Activated CD8-positive, alpha-beta memory T cell treated with anti-CD3 and anti-CD28 coated beads, Interleukin-2, amount 50 U/mL, for 1 hour (primary cell): ENCODE measurements around the gene MAGOH.

Experiments used
- DNase-seq: peaks from one replicate; pipeline ENCODE4 v3.0.0-alpha.2; 2020; ENCODE audit errors: extremely low read depth

MAGOH gene

DNA sequence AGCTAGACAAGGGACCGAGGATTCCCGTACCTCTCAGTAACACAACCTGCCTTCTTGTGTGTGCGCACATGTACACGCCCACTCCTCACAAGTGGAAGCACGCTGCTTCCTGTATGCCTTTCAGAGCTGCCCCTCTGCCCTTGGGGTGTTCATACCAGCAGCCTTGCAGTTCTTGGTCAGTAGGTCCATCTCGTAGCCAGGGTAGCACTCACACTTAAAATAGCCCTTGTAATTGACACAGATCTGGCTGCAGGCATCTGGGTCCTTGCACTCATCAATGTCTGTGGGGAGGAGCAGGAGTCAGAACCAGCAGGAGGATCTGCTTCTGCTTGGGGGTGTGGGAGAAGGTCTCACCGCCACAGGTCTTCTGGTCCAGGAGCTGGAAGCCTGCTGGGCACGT is 32.6 kb upstream of the MAGOH start:
- DNase-seq = no peak

DNA sequence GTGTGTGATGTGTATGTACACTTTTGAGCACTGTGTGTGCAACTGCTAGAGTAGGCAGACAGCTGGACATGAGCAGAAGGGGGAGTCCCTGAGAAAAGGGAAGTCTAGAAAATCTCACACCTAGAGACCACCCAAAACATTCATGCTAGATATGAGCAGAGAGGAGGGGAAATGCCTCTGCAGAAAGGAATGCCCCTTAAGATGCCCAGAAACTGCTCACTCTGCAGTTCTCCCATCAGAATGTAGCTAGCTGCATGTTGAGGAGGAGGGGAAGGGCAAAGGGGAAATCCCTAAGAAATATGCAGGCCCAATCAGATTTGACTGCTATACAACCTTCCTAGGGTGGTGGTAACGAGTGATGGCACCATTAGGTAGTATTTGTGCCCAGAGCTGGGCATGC is 31.8 kb upstream of the MAGOH start:
- DNase-seq = no peak

DNA sequence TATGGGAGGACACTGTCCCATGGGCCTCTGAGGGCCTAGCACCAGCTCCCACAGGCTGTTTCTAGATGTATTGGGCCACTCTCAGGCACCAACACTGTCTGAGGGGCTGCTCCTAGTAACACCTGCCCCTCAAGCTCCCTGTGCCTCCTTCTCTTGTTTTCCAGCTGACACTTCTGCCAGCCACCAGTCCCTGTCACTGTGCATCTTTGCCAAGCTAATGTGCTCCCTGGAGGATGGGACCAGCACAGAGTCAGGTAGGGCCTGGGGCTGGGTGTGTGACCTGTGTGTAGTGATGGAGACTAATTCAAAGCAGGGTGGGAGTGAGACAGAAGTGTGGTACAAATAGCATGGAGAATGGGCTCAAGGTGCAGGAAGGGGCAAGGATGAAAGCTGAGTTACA is 29.4 kb upstream of the MAGOH start:
- DNase-seq = no peak

DNA sequence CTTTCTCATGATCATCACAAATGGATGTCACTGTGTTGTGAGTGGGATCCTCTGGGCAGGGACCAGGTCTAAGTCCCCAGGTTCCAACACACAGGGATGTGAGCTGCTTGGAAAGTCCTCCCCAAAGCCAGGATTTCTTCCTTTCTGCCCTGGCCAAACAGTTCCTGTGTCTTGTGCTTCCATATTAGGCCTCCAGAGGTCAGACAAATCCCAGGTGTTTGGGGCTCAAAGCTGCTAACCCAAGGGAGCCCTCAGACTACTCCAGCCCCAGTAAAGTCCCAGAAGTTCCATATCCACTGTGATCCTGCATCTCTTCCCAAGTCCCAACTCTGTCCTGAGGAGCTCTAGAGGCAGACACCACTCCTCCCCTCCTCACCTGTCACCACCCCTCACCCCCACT is 27.7 kb upstream of the MAGOH start:
- DNase-seq = no peak

DNA sequence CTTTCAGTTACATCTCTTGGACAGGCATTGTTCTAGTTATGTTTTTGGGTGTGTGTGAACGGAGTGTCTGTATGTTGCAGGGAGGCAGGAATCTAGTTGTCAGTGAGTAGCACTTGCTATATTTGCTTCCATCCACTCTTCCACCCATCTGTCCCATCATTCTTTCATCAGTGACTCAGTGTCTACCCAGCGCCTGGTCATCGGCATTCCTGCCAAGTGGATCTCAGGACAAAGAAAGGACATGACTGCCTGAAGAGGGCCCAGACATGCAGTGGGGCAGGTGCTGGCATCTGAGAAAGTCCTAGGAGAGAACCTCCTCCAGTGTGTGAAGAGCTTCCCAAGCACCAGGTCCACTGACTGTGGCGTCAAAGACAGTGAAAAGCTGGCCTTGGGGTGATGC is 27.3 kb upstream of the MAGOH start:
- no peak for DNase-seq

DNA sequence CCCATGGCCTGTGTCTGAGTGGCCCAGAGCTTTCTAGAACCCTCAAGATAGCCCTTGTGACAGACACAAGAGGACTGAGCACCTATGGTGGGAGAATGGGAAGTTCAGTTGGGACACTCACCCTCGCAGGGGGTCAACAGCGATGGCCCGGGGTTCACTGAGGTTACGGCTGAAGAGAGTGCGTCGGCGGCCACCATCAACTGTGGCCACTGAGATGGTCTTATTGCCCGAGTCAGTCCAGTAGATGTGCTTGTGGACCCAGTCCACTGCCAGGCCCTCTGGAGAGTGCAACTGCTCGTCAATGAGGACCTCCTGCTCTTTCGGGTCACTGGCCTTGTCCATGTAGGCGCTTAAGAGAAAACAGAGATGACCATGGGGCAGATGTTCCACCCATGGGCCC is 25.7 kb upstream of the MAGOH start:
- DNase-seq = no peak

DNA sequence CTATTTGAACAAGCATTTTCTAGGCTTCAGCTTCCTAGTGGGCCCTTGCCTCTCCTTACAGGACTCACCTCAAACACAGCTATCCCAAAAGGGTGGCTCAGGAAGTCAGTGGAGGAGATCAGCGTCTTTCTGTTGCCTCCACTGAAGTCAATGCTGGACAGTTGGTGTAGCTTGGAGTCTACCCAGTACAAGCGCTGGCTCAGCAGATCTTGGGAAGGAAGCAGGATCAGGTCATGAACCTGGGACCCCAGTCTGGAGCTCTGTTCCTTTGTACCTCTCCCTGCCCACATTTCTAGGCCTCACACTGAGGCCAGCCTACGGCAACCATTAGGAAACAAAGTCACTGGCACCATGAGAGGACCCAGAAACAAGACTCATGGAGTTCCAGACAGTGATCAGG is 23.7 kb upstream of the MAGOH start:
- no peak for DNase-seq

DNA sequence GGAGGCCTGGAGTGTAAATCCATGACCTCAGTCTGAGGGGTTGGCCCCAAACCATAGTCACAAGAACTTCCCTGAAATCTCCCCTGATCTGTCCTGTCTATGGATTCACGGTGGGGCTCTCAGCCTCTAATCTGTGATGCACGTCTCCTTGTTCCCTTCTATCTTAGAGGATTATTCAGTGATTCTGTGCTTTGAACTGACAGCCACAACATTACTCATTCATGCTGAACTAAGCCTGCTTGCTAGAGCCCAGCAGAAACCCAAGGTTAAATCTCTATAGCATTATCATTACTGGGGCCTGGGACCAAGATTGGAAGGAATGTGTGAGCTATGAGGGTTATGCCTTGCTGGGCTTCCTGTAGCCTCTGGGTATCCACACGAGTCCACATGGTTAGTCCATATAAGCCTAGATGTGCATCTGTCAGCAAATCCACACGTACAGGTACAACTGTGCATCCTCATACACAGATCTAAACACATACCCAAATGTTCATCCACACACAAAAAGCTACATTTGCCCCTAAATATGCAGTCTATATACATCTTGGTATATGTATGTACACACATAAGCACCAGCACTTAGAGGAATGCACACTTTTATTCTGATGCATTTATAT is 22.4 kb upstream of the MAGOH start:
- no peak for DNase-seq

DNA sequence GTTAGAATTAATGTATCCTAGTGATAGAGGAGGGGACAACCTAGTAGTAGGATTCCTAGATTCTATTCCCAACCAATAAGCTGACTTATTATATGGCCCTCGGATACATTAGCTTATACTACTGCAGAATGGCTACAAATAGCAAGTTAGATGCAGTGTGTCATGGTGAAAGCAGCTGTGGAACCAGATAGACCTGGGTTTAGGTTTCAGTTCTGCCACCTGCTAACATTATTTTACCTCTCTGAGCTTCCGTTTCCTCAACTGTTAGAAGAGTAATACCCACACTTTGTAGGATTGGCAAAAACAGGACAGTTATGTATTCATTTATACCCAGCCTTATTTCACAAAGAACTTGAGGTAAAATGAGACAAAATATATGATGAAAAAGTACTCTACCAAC is 21.6 kb upstream of the MAGOH start:
- DNase-seq = no peak

DNA sequence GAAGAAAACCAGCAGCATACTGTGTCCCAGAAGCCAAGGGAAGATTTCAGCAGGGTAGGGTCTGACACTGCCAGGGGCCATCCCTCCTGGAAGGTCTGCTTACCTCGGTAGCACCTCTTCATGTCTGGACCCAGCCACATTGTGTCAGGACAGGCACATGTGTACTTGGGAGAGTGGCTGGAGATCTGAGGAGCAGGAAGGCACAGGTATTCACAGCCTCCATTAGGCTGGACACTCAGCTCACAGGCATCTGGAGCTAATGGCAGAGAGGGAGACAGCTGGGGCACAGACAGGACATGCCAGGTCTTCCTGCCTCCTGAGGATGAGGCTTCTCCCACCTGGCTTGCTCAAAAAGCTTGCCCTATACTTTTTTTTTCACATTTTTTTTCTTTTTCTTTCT is 19.9 kb upstream of the MAGOH start:
- no peak for DNase-seq

DNA sequence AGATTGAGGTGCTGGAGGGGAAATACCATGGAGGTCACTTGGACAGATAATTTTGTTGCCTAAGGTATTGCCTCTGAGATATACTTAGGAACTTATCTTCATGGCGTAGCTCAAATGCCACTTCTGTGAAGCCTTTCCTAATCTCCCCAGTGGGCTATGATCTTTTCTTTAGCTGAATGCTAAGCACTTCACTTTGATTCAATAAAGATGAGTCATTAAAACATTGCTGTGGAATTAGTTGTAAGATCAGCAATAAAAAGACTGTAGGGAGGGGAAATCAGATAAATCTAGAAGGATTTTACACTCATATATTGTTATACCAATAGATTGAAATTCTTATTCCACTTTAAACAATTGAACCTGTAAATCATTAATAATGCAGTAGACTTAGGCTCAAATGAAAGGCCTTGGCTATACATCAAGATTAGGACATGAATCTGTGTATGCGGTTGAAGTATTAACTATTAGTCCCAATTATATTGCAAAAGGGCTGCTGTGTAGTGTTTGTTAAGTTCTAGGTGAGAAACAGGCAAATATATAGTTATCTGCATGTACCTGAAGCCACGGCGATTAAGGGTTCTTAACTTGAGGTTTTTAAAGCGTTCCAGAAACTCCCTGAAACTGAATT is 19.2 kb upstream of the MAGOH start:
- no peak for DNase-seq

DNA sequence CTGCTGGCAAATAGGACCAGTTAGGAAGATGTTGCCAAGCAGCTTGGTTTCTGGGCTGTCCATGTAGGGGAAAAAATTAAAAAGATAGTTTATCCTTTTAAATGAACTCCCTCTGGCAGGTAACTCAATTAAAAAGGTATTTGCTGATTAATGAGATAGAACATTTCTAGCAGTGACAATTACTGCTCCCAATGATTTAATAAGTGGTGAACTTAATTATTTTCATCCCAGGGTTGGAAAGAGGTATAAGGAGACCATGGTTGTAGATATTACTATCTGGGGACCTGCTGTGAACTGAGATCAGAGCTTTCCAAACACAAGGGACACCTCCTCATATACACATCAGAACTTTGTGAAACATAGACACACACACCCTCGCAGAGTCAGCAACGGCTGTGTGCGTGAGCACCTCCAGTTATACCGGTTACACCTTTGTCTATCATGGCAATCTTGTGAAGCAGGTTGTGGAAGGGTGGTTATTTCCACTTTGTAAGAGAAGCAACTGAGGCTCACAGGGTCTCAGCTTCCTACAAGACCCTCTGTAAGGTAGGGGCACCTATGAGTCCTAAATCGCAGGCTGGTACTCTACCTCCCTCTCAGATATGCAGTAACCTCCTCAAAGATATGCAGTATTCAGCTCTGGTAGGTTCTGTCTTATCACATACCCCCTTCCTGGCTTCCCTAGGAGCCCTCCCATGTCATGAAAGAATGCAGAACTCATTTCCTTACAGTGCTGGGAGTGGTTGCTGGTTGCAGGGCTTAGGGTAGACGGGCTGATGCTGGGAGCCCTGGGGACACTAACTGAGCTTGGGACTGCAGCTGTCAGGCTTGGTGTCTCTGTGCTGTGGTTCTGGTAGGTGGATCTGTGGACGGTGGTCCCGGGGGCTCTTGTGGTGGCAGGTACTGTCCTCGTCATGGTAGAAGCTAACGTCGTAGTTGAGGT is 18.5 kb upstream of the MAGOH start:
- no peak for DNase-seq

DNA sequence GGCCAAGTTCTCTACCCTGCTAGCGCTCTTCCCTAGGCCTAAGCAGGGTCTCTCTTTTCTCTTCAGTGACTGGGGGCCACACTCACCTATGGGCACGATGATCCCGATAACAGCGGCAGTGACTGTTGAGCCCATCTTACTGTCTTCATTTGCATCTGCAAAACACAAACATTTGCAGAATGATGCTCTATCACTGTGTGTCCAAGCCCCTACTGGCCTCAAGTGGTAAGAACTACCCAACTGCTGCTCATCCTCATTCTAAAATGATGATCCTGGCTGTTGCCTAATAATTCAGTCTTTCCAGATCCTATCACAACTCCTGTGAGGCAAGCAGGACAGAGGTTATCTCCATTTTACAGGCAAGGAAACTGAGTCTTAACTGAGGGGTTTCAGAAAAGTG is 16.7 kb upstream of the MAGOH start:
- no peak for DNase-seq

DNA sequence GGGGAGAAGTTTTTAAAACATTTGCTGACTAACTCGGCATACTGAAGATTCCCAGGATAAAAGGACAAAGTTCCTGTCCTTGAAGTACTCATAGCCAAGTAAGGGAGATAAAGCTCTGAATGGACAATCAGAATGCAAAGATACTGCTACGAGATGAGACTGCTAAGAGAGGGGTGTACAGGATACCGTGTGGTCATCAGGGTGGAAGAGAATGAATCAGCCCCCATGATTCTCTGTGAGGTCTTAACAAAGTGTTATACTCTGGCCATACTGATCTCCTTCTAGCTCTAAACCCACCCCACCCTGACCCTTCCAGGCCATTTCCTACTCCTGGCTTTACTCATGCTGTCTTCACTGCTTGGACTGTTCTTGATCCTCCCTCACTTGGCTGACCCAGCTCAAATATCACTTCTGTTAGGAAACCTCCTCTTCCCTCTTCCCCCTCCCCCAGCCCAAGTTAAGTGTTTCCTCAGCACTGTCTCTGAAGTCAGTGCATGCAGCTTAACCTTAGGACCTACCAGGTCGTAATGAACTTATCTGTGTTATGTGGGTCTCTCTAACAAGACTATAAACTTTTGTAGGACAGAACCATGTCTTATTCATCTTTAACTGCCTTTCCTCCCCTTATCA is 15.8 kb upstream of the MAGOH start:
- no peak for DNase-seq

DNA sequence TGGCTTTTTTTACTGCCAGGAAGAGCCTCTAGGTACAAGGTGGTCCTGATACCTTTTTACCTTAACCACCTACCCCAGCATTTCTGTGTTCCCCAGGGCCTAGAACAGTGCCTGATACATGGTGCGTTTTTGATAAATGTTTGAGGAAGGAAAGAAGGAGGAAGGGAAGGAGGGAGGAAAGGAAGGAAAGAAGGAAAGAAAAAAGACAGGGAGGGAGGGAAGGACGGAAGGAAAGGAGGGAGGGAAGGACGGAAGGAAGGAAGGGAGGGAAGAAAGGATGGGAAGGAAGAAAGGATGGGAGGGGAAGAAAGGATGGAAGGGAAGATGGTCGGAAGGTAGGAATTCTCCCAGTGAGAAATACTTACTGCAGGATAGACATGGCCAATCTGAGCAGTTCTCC is 12.0 kb upstream of the MAGOH start:
- no peak for DNase-seq

DNA sequence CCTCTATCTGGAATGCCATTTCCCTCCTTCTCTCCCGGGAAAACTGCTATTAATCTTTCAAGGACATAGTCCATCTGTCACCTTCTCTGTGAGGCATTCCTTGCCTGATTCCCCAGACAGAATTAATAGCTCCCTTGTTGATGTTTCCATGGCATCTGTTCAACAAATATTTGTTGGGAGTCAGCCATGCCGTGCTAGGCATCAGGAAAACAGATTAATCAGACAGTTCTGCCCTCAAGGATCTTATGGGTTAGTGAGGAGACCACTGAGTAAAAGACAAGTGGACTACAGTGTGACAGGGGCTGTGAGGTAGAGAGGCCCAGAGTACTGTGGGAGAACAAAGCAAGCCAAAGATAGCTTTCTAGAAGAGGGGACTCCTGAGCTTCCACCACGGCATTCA is 11.4 kb upstream of the MAGOH start:
- no peak for DNase-seq

DNA sequence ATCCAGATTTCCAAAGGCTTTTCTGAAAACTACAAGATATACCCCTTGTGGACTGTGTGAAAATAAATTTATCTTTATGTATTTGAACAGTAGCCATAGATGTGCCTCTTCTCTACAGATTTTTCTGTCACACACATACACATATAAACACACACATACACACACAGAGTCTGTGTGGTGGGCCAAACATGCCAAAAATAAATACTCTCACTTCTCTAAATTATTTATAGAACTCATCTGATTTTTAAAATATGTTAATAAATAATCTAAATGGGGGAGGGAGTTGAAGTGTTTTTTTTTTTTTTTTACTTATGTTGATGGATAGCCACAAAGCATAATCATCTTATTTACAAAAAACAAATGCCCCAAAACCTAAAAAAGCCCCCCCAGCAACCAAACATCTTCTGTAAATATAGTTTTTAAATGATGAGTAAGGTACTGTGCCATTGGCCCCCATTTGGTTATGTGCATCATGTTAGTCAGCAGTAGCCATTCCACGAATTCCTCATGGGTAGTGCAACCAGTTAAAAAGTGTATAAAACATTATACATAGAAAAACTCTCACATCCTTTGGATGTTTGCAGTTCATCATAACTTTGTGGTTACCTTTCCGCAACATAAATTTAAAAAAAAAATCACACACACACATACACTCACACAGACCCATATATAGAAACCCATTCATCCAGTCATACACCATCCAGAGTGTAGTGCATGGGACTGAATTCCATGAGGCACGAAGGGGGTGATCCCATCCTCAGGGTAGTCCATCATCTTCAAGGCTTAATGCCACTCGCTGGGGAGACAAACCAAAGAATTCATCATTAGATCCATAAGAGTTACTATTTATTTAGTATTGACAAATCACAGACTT is 8.2 kb upstream of the MAGOH start:
- DNase-seq = no peak

DNA sequence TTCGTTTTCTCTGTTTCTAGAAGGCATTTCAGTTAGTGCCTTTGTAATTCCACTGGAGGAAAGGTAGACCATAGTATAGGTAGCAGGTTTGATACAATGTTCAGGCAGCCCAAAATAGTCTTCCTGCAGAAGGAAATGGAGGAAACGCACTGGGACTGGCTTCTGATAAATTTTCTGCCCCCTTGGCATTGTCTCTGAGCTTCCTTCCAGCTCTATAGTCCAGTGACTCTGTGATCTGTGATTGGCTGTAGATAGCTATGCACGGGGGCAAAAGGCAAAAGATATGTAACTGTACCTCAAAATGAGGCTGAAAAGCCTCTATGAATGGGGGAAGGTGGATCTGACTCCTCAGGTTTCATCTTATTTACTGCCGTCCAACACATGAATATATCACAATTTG is 5.8 kb upstream of the MAGOH start:
- DNase-seq = no peak

DNA sequence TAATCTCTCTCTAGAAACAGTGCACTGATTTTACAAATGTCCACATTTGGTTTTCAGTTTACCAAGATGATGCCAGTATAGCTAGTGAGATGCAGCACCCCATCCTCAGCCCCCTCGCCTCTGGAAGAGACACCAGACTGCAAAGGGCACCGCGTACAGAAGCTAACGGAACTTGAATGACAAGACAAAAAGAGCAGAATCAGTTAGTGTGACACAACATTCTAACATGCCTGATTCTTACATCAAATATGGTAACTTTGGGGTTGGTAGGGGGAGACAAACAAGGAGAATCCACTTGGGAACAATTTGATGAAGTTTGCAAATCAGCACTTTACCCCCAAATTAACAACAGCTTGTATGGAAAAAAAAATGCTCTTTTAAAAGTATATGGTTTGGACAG is 4.1 kb upstream of the MAGOH start:
- no peak for DNase-seq

DNA sequence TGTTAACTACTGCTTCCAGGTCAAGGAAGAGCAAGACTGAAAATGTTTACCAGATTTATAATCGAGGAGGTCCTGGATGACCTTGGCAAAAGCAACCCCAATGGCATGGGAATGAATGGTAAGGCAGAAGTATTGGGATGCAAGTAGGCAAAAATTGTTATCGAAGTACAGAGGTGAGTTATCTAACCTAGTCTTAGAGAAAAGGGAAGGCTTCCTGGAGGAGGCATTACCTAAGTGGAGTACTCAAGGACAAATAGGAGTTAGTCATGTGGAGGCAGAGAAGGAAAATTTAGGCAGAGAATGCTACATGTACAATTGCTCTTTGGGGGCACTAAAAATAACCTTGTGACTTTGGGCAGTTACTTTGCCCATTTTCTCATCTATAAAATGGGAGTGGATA is 3.5 kb upstream of the MAGOH start:
- DNase-seq = no peak

DNA sequence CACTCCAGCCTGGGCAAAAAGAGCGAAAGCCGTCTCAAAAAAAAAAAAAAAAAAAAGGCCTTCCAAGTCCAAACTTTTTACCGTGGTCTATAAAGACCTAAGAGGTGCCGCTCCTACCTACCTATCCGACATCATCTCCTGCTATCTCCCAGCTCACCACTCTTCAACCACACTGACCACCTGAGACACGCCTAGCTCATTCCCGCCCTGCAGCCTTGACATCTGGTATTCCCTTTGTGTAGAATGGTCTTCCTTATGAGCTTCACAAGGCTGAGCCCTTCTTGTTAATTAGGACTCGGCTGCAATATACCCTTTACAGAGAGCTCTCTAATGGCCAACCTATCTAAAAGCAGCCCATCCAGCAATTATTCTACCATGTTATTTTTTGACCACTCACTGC is 680 bp downstream of the MAGOH start:
- no peak for DNase-seq

DNA sequence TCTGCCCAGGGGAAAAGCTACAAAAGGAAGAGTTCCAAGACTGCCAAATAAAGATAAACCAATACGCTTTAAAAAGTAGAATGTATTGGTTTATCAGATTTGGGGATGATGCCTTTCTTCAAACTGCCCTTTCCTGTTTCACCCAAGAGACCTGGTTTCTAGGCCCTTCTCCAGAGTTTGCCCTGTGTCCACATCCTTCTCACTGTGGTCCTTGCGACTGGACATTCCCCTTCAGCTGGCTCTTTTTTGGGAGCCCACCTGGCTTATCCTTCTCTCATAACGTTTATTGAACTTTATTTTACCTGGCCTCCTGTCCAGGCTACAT is 17.4 kb downstream of the MAGOH start:
- DNase-seq = no peak
